Breast epithelium (tissue), 4 donors: ENCODE data around the gene FAM98C. TPM values are rescaled to one million over a fixed set of nuclear protein-coding genes. Genes with fewer than 3 reads are reported as not detected.

Experiments
- DNase-seq, 2 donors: peaks; one replicate each; pipeline ENCODE4 v3.0.0-alpha.2; 2019; ENCODE audit warnings: low spot score in 2 of 2
- H3K27ac ChIP-seq, 2 donors: fragments of 200-600 bp; sonication (generic) in 1 of 2; one replicate each; pipeline ENCODE4 v1.5.1; 2016 to 2019; ENCODE audit warnings: mild to moderate bottlenecking in 1 of 2
- H3K27me3 ChIP-seq, 2 donors: fragments of 200-600 bp; sonication (generic) in 1 of 2; one replicate each; pipeline versions ENCODE4 v1.5.1 to v1.6.0; 2017 to 2019; ENCODE audit warnings: control low read depth in 1 of 2, mild to moderate bottlenecking in 1 of 2
- H3K36me3 ChIP-seq: fragments of 200-600 bp; one replicate; pipeline ENCODE4 v1.5.1; 2019
- H3K4me1 ChIP-seq, 2 donors: fragments of 200-600 bp; sonication (generic); one replicate each; pipeline ENCODE4 v1.5.1; 2016 to 2019; ENCODE audit warnings: control low read depth in 1 of 2
- H3K4me3 ChIP-seq, 3 donors: fragments of 200-600 bp; sonication (generic); 1 replicate in 2 of 3; 2 replicates in 1 of 3; pipeline ENCODE4 v1.5.1; 2016 to 2019; ENCODE audit warnings: mild to moderate bottlenecking in 3 of 3, moderate library complexity in 2 of 3
- H3K9me3 ChIP-seq, 2 donors: fragments of 200-600 bp; sonication (generic) in 1 of 2; one replicate each; pipeline ENCODE4 v1.5.1; 2016 to 2019; ENCODE audit warnings: control low read depth in 1 of 2
- CTCF ChIP-seq, 3 donors: fragments of 450-650 bp; IDR thresholded peaks; one replicate each; pipeline ENCODE4 v1.5.1; 2016 to 2017; ENCODE audit warnings: antibody characterized with exemption in 3 of 3, mild to moderate bottlenecking in 3 of 3, moderate library complexity in 3 of 3
- POLR2A ChIP-seq: fragments of 450-650 bp; IDR thresholded peaks from one replicate; pipeline ENCODE4 v1.6.1; 2016; ENCODE audit warnings: antibody characterized with exemption, mild to moderate bottlenecking, moderate library complexity
- POLR2AphosphoS5 ChIP-seq, 3 donors: sonication (generic); formaldehyde crosslinking; IDR thresholded peaks; one replicate each; pipeline ENCODE4 v1.6.1; 2017; ENCODE audit warnings: antibody characterized with exemption in 3 of 3
- intact Hi-C: fragments of 100-400 bp; cut with DNase I; formaldehyde crosslinking; loops from one replicate; pipeline ENCODE4 v1.15.1; 2023; ENCODE audit warnings: low total_unique reads
- total RNA-seq, 3 donors: library from RNA; depleted of rRNA; stranded (reverse); fragments of >200 nt; gene quantifications; one replicate each; pipeline ENCODE4 v1.1.0, GENCODE V29; 2016

FAM98C gene
- total RNA-seq, 3 donors from 2014 or later: 21.1 to 32.6 (median 22.9) TPM

GRCh38 chr19:38434549-38435051 lies 31.7 kb downstream of the FAM98C start:
- Histone ChIP-seq H3K27me3 (peaks cover 0 to 27% of the 10 kb centered on the region in 2 donors), H3K4me3 (peak overlapping the region in 1 of 3 donors; percentile 18), H3K36me3 (no peaks in the 10 kb centered on the region), H3K4me1 (no peaks in the 10 kb centered on the region), H3K9me3 (no peaks in the 10 kb centered on the region), H3K27ac (no peak overlapping the region)
- no peak for DNase-seq
- intact Hi-C loops: no loop called here
- TF ChIP-seq POLR2A: no peak
- no peak for TF ChIP-seq POLR2AphosphoS5 (IDR thresholded peaks at IDR 0.05)
- TF ChIP-seq CTCF (IDR thresholded peaks at IDR 0.05): no peak

GRCh38 chr19:38437295-38437694 lies 34.4 kb downstream of the FAM98C start:
- intact Hi-C loops: no loop called here
- Histone ChIP-seq H3K9me3 (no peaks in the 10 kb centered on the region), H3K4me1 (no peaks in the 10 kb centered on the region), H3K36me3 (no peaks in the 10 kb centered on the region), H3K4me3 (no peak overlapping the region), H3K27me3 (peaks cover 0 to 27% of the 10 kb centered on the region in 2 donors), H3K27ac (no peak overlapping the region)
- TF ChIP-seq POLR2AphosphoS5 (IDR thresholded peaks at IDR 0.05) (no peak), CTCF (IDR thresholded peaks at IDR 0.05) (no peak)
- no peak for DNase-seq

GRCh38 chr19:38437917-38438316 lies 35.0 kb downstream of the FAM98C start:
- H3K4me1 ChIP-seq: no peaks in the 10 kb centered on the region

GRCh38 chr19:38440592-38440991 lies 37.7 kb downstream of the FAM98C start:
- peaks cover 0 to 5% of the 10 kb centered on the region in 2 donors for H3K27me3 ChIP-seq
- no peaks in the 10 kb centered on the region for H3K36me3 ChIP-seq
- no peaks in the 10 kb centered on the region for H3K4me1 ChIP-seq
- DNase-seq: no peak
- H3K4me3 ChIP-seq: no peak overlapping the region
- no peak for TF ChIP-seq POLR2AphosphoS5 (IDR thresholded peaks at IDR 0.05)
- TF ChIP-seq POLR2A: no peak
- no peak for TF ChIP-seq CTCF (IDR thresholded peaks at IDR 0.05)
- intact Hi-C loops: no loop called here
- H3K27ac ChIP-seq: no peak overlapping the region
- H3K9me3 ChIP-seq: no peaks in the 10 kb centered on the region

More at GRCh38 chr19:38437917-38438316, 35.0 kb downstream of the FAM98C start:
- Histone ChIP-seq H3K9me3 (no peaks in the 10 kb centered on the region), H3K36me3 (no peaks in the 10 kb centered on the region), H3K4me3 (no peak overlapping the region), H3K27ac (no peak overlapping the region), H3K27me3 (peaks cover 0 to 30% of the 10 kb centered on the region in 2 donors)
- DNase-seq: no peak
- TF ChIP-seq POLR2AphosphoS5 (IDR thresholded peaks at IDR 0.05): no peak
- intact Hi-C loops: no loop called here

- H3K4me3 ChIP-seq: no peak overlapping the region
Measured at GRCh38 chr19:38441657-38442348, 38.9 kb downstream of the FAM98C start.

More at GRCh38 chr19:38441657-38442348, 38.9 kb downstream of the FAM98C start:
- no peaks in the 10 kb centered on the region for H3K9me3 ChIP-seq
- H3K27me3 ChIP-seq: peaks cover 0 to 3% of the 10 kb centered on the region in 2 donors
- TF ChIP-seq POLR2A (no peak), CTCF (IDR thresholded peaks at IDR 0.05) (no peak), POLR2AphosphoS5 (IDR thresholded peaks at IDR 0.05) (no peak)
- H3K27ac ChIP-seq: no peak overlapping the region
- intact Hi-C loops: no loop called here
- no peaks in the 10 kb centered on the region for H3K4me1 ChIP-seq
- H3K36me3 ChIP-seq: no peaks in the 10 kb centered on the region
- no peak for DNase-seq
